Measurements from ENCODE around the gene C8G.

C8G gene

DNA sequence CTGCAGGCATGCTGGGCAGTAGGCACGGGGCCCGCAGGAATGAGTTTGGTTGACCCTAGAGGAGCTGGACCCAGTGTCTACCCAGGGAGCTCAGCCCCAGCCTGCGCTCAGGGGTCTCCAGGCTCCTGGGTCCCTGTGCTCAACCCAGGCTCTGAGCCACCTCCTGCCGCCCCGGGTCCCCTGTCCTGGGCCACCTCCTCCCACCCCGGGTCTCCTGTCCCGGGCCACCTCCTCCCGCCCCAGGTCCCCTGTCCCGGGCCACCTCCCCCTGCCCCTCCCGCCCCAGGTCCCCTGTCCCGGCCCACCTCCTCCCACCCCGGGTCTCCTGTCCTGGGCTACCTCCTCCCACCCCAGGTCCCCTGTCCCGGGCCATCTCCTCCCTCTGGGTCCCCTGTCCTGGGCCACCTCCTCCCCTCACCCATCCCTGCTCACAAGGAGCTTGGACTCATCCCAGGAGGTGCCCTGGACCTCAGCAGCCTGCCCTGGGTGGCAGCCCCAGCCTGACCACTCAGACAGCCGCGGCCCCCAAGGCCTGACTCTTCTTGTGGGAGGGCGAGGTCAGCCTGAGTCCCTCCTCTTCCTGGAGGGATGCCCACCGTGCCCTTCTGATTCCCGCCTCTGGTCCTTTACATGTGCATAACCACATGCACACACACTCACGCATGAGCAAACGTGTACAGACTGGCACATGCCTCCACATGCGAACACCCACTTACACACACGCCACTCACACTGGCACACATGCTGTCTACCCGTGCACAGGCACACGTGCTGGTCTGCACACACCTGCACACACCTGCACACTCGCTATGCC, 9.4 kb downstream of the C8G start:
- no peak overlapping the region for H3K4me3 ChIP-seq (replicated peaks; ENCODE audit: low read depth, low read length)
- DNase-seq (ENCODE audit: low read depth), result no peak
- TF ChIP-seq, protein P1, sequence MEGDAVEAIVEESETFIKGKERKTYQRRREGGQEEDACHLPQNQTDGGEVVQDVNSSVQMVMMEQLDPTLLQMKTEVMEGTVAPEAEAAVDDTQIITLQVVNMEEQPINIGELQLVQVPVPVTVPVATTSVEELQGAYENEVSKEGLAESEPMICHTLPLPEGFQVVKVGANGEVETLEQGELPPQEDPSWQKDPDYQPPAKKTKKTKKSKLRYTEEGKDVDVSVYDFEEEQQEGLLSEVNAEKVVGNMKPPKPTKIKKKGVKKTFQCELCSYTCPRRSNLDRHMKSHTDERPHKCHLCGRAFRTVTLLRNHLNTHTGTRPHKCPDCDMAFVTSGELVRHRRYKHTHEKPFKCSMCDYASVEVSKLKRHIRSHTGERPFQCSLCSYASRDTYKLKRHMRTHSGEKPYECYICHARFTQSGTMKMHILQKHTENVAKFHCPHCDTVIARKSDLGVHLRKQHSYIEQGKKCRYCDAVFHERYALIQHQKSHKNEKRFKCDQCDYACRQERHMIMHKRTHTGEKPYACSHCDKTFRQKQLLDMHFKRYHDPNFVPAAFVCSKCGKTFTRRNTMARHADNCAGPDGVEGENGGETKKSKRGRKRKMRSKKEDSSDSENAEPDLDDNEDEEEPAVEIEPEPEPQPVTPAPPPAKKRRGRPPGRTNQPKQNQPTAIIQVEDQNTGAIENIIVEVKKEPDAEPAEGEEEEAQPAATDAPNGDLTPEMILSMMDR (IDR thresholded peaks at IDR 0.05; ENCODE audit: low read length, missing control alignments), result no peak

DNA sequence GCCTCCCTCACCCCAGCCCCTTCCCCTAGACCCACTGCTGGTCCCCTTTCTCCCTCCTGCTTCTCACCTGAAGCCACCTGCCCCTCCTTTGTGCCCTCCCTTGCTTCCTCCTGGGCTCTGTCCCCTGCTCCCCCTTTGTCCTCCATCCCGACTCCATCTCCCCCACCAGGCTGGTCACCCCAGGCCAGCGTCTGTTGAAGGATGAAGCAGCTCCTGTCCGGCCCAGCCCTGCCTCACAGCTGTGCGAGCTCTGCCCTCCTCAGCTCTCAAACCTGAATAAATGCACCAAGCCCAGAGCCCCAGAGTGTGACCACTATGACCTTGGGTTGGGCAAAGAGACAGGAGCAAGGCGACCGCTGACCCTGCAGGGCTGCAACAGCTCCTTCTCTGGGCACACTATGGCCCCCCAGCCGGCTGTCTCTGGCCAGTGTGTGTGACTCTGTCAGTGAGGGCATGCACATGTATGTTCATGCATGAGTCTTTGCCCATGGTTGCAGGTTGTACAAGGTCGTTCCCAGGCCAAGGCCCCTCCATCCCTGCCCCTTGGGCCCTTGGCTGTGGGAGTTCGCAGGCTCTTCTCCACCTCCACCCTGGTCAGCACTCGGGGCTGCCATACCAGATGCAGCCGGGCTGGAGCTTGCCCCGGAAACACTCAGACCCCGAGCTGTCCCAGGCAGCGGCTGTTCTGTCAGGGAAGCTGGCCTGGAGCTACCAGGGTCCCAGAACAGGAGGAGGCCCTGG, 10.3 kb downstream of the C8G start:
- no peak for DNase-seq (ENCODE audit: low read depth)
- TF ChIP-seq, protein P1 (IDR thresholded peaks at IDR 0.05; ENCODE audit: low read length, missing control alignments), result no peak
- no peak overlapping the region for H3K4me3 ChIP-seq (replicated peaks; ENCODE audit: low read depth, low read length)

DNA sequence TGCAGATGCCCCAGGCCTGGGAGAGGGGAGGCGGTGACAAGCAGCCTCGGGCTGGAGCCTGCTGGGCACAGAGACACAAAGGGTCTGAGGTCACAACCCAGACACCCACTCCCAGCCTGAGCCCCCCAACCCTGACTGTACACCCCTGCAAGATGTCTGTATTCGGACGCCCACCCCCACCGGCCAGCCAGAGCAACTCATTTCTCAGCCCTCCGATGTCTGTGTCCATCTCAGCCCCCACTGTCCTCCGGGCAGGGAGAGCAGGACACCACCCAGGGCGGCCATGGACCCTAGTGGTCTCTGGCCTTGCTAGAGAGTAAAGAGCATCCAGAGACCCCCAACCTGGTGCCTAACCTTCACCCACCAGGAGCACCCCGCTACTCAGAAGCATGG, 10.9 kb downstream of the C8G start:
- DNase-seq (ENCODE audit: low read depth), result no peak
- H3K4me3 ChIP-seq (replicated peaks; ENCODE audit: low read depth, low read length), result no peak overlapping the region
- TF ChIP-seq, protein P1 (IDR thresholded peaks at IDR 0.05; ENCODE audit: low read length, missing control alignments), result no peak

DNA sequence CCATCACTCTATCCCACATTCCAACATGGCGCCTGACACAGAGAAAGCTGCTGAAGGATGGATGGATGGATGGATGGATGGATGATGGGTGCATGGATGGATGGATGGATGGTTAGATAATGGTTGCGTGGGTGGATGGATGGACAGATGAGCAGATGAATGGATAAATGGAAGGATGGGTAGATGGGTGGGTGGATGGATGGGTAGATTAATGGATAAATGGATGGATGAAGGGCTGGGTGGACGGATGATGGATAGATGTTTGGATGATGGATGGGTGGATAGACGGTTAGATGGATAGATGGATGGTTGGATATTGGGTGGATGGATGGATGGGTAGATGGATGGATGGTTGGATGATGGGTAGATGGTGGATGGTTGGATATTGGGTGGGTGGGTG, 11.6 kb downstream of the C8G start:
- TF ChIP-seq, protein P1 (IDR thresholded peaks at IDR 0.05; ENCODE audit: low read length, missing control alignments), result no peak
- no peak overlapping the region for H3K4me3 ChIP-seq (replicated peaks; ENCODE audit: low read depth, low read length)
- no peak for DNase-seq (ENCODE audit: low read depth)

DNA sequence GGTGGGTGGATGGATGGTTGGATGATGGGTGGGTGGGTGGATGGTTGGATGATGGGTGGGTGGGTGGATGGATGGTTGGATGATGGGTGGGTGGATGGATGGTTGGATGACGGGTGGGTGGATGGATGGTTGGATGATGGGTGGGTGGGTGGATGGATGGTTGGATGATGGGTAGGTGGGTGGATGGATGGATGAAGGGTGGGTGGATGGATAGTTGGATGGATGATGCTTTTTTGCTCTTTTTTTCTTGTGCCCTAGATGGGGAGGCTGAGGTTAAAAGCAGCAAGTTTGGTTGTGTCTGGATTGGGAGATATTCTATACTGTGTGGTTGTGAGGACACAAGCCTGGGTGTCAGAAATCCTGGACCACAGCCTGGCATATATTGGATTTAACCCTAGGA, 12.4 kb downstream of the C8G start:
- TF ChIP-seq, protein P1 (IDR thresholded peaks at IDR 0.05; ENCODE audit: low read length, missing control alignments), result no peak
- no peak for DNase-seq (ENCODE audit: low read depth)

DNA sequence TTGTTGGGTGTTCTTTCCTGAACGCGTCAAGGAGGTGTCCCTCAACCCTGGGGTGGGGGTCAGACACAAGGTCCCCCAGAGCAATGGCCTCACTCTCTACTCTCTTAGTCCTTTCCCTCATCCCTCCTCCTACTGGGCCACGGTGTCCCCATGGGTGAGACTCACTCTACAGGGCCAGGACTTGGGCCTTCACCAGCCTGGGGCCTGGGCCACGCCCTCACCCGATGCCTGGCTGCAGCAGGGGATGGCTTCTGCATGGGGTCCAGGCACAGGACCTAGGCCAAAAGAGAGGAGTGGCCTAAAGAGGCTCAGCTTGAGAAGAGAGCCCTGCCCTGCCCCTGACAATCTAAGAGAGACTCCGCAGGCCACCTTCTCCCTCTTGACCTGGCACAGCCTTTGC, 12.9 kb downstream of the C8G start:
- TF ChIP-seq, protein P1 (IDR thresholded peaks at IDR 0.05; ENCODE audit: low read length, missing control alignments), result no peak
- no peak for DNase-seq (ENCODE audit: low read depth)
- H3K4me3 ChIP-seq (replicated peaks; ENCODE audit: low read depth, low read length), result no peak overlapping the region

More for the DNA sequence above, 12.4 kb downstream of the C8G start:
- H3K4me3 ChIP-seq (replicated peaks; ENCODE audit: low read depth, low read length), result no peak overlapping the region
